Suprapubic skin (tissue), 4 donors: Measurements from ENCODE around the gene UTS2. TPM values are rescaled to one million over a fixed set of nuclear protein-coding genes. Genes with fewer than 3 reads are reported as not detected.

ENCODE experiments used
- DNase-seq, 2 donors: peaks; one replicate each; pipeline ENCODE4 v3.0.0-alpha.2; 2019; ENCODE audit warnings: low spot score in 2 of 2
- H3K27ac ChIP-seq: fragments of 200-600 bp; sonication (generic); one replicate; pipeline ENCODE4 v1.5.1; 2019
- H3K27me3 ChIP-seq: fragments of 200-600 bp; sonication (generic); one replicate; pipeline ENCODE4 v1.5.1; 2019
- H3K36me3 ChIP-seq: fragments of 200-600 bp; sonication (generic); one replicate; pipeline ENCODE4 v1.5.1; 2019
- H3K4me1 ChIP-seq: fragments of 200-600 bp; sonication (generic); one replicate; pipeline ENCODE4 v1.5.1; 2019
- H3K4me3 ChIP-seq: fragments of 200-600 bp; sonication (generic); one replicate; pipeline ENCODE4 v1.5.1; 2019; ENCODE audit warnings: mild to moderate bottlenecking
- H3K9me3 ChIP-seq: fragments of 200-600 bp; sonication (generic); one replicate; pipeline ENCODE4 v1.5.1; 2019
- EP300 ChIP-seq: sonication (generic); formaldehyde crosslinking; IDR thresholded peaks from one replicate; pipeline ENCODE4 v1.6.1; 2017; ENCODE audit warnings: antibody characterized with exemption
- POLR2A ChIP-seq, 2 donors: fragments of 450-650 bp; IDR thresholded peaks; one replicate each; pipeline ENCODE4 v1.6.1; 2017; ENCODE audit warnings: antibody characterized with exemption in 2 of 2, mild to moderate bottlenecking in 2 of 2, moderate library complexity in 2 of 2
- POLR2AphosphoS5 ChIP-seq, 3 donors: sonication (generic); formaldehyde crosslinking; IDR thresholded peaks; one replicate each; pipeline ENCODE4 v1.6.1; 2017; ENCODE audit warnings: antibody characterized with exemption in 3 of 3
- WGBS: methylation state at CpG from one replicate; pipeline ENCODE4 v1.1.5; 2018; 5-methylcytosine and 5-hydroxymethylcytosine counted together
- total RNA-seq, 4 donors: library from RNA; depleted of rRNA; stranded (reverse); fragments of >200 nt; gene quantifications; one replicate each; pipeline ENCODE4 v1.1.0, GENCODE V29; 2016
- TF ChIP-seq, protein P1 (sequence below), 2 donors: fragments of 200-600 bp in 1 of 2; fragments of 450-650 bp in 1 of 2; sonication (generic) in 1 of 2; IDR thresholded peaks; one replicate each; pipeline ENCODE4 v1.5.1; 2016 to 2019; ENCODE audit warnings: antibody characterized with exemption in 2 of 2, mild to moderate bottlenecking in 1 of 2, moderate library complexity in 1 of 2

Gene UTS2
- total RNA-seq, 4 donors from 2014 or later = not detected

DNA sequence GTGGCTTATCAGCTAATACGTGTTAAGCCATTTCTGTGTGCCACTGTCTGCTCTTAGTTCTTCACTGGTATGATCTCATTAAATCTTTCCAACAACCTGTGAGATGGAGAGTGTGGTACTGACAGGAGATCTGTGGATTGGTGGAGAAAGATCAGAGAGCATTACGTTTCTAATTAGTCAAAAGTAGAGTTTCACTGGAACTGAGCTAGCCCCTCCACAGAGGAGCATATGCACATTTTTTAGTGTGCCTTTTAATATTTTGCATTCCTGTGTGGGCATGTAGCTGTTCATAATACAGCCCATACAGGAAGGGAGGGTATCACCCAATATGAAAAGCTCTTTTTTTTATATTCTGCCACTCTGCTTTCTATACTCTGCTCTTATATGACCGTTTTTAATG, 31.6 kb downstream of the UTS2 start:
- Histone ChIP-seq H3K27ac (no peak overlapping the region), H3K9me3 (no peaks in the 10 kb centered on the region), H3K27me3 (no peaks in the 10 kb centered on the region), H3K4me1 (no peaks in the 10 kb centered on the region), H3K36me3 (peaks cover 91% of the 10 kb centered on the region), H3K4me3 (no peak overlapping the region)
- no peak for TF ChIP-seq POLR2AphosphoS5 (IDR thresholded peaks at IDR 0.05)
- TF ChIP-seq EP300 = no peak
- TF ChIP-seq POLR2A (IDR thresholded peaks at IDR 0.05) = no peak
- TF ChIP-seq, protein P1, sequence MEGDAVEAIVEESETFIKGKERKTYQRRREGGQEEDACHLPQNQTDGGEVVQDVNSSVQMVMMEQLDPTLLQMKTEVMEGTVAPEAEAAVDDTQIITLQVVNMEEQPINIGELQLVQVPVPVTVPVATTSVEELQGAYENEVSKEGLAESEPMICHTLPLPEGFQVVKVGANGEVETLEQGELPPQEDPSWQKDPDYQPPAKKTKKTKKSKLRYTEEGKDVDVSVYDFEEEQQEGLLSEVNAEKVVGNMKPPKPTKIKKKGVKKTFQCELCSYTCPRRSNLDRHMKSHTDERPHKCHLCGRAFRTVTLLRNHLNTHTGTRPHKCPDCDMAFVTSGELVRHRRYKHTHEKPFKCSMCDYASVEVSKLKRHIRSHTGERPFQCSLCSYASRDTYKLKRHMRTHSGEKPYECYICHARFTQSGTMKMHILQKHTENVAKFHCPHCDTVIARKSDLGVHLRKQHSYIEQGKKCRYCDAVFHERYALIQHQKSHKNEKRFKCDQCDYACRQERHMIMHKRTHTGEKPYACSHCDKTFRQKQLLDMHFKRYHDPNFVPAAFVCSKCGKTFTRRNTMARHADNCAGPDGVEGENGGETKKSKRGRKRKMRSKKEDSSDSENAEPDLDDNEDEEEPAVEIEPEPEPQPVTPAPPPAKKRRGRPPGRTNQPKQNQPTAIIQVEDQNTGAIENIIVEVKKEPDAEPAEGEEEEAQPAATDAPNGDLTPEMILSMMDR (IDR thresholded peaks at IDR 0.05) = no peak
- WGBS = 83% methylated on average over 3 of the region's 3 CpGs
- DNase-seq = no peak

DNA sequence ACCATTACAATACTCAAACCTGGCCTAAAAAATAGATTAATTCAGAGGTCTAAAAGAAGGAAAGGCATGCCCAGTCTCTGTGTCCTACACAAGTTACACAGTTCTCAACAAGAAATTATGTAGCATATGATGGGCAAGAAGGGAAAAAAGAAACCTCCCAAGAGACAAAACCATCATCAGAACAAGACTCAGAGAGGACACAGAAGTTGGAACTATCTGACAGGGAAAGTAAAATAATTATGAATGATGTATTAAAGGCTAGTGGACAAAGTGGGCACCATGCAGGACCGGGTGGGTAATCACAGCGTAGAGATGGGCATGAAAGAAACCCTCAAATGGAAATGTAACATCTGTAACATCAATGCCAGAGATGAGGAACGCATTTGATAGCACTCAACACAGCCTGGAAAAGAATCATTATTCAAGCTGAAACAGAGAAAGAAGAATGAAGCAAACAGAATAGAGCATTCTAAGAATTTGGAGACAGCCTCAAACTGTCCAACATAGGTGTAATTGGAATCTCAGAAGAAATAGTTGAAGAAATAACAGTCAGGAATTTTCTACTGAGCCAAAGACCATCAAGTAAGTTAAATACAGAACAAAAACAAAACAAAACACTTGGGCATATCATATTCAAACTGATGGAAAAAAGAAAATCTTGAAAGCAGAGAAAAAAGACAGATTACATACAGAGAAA, 39.0 kb downstream of the UTS2 start:
- TF ChIP-seq, protein P1 (IDR thresholded peaks at IDR 0.05) = no peak
- TF ChIP-seq EP300 (no peak), POLR2A (IDR thresholded peaks at IDR 0.05) (no peak), POLR2AphosphoS5 (IDR thresholded peaks at IDR 0.05) (no peak)
- 97% methylated on average over 3 of the region's 3 CpGs for WGBS
- Histone ChIP-seq H3K9me3 (peaks cover 9% of the 10 kb centered on the region), H3K4me1 (no peaks in the 10 kb centered on the region), H3K27me3 (no peaks in the 10 kb centered on the region), H3K27ac (no peak overlapping the region), H3K36me3 (peaks cover 73% of the 10 kb centered on the region), H3K4me3 (no peak overlapping the region)
- DNase-seq = no peak

DNA sequence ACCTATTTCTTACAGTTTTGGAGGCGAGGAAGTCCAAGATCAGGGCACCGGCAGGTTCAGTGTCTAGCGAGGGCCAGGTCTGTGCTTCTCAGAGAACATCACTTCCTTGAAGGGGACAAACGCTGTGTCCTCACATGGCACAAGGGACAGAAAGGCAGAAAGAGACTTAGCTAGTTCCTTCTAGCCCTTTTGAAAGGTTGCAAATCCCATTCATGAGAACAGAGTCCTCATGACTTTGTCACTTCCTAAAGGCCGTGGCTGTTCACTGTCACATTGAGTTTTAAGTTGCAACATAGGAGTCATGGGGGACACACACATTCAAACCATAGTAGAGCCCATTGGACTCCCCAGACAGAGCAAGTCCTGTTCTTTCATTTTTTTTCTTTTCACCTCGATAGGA, 41.4 kb downstream of the UTS2 start:
- no peaks in the 10 kb centered on the region for H3K27me3 ChIP-seq
- DNase-seq = no peak
- no peak overlapping the region for H3K4me3 ChIP-seq
- peaks cover 9% of the 10 kb centered on the region for H3K9me3 ChIP-seq
- no peak overlapping the region for H3K27ac ChIP-seq
- WGBS = 93% methylated on average over 6 of the region's 6 CpGs
- TF ChIP-seq, protein P1 (IDR thresholded peaks at IDR 0.05) = no peak
- TF ChIP-seq EP300 = no peak
- no peak for TF ChIP-seq POLR2A (IDR thresholded peaks at IDR 0.05)
- TF ChIP-seq POLR2AphosphoS5 (IDR thresholded peaks at IDR 0.05) = no peak
- no peaks in the 10 kb centered on the region for H3K4me1 ChIP-seq
- H3K36me3 ChIP-seq = peaks cover 75% of the 10 kb centered on the region

DNA sequence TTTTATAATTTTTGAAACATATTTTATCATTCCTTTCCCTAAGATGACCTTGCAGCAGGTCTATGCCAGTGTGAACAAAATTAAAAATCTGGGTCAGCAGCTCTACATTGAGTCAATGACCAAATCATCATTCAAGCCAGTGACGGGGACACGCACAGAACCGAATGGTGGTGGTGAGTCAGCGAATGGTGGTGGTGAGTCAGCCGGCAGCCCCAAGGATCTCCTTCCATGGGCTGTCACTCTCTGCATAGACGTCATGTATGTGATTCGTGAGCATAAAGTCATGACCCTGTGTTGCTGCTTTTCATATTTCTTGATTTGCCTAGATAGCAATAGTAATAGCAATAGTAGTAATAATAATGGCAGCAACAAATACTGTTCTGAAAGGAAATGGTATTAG, 42.5 kb downstream of the UTS2 start:
- H3K36me3 ChIP-seq = peaks cover 83% of the 10 kb centered on the region
- 89% methylated on average over 7 of the region's 7 CpGs for WGBS

DNA sequence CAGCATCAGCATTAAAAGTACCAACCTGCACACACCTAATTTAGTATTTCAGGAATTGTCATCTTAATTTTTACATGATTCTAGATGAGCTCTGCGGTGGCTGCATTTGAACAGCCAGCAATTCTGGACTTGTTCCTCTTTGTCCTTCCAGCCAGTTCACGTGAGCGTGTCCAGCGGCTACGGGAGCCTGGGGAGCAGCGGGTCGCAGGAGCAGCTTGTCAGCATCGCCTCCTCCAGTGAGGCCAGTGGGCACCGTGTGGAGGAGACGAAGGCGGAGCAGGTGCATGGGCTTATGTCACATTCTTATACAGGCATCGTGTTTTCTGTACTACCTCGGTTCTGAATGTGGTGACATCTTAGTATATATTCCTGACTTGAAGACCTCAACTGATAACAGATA, 43.1 kb downstream of the UTS2 start:
- TF ChIP-seq EP300 (no peak), POLR2A (IDR thresholded peaks at IDR 0.05) (no peak)
- TF ChIP-seq, protein P1 (IDR thresholded peaks at IDR 0.05) = no peak
- no peak for DNase-seq
- Histone ChIP-seq H3K36me3 (peaks cover 86% of the 10 kb centered on the region), H3K4me3 (no peak overlapping the region), H3K9me3 (peaks cover 9% of the 10 kb centered on the region), H3K4me1 (no peaks in the 10 kb centered on the region), H3K27ac (no peak overlapping the region), H3K27me3 (no peaks in the 10 kb centered on the region)
- 89% methylated on average over 13 of the region's 13 CpGs for WGBS

More for the DNA sequence above, 42.5 kb downstream of the UTS2 start:
- DNase-seq = no peak
- H3K9me3 ChIP-seq = peaks cover 9% of the 10 kb centered on the region
- H3K27ac ChIP-seq = no peak overlapping the region
- TF ChIP-seq POLR2A (IDR thresholded peaks at IDR 0.05) (no peak), POLR2AphosphoS5 (IDR thresholded peaks at IDR 0.05) (no peak), EP300 (no peak)
- TF ChIP-seq, protein P1 (IDR thresholded peaks at IDR 0.05) = no peak
- H3K27me3 ChIP-seq = no peaks in the 10 kb centered on the region
- H3K4me1 ChIP-seq = no peaks in the 10 kb centered on the region
- no peak overlapping the region for H3K4me3 ChIP-seq
